SU-DHL-6 (cell line): ENCODE measurements around the gene LRP1B.

Source experiments
- H2AFZ ChIP-seq: fragments of 200-600 bp; sonication (generic); 2 replicates; pipeline ENCODE4 v1.6.1; 2014; ENCODE audit warnings: low read depth, mild to moderate bottlenecking, moderate library complexity, mixed read lengths, antibody characterized with exemption, low read length; ENCODE audit not compliant: severe bottlenecking
- H3F3A ChIP-seq: fragments of 200-600 bp; shearing (Covaris generic); 2 replicates; pipeline ENCODE4 v1.6.0; 2016; ENCODE audit warnings: antibody characterized with exemption, mild to moderate bottlenecking; ENCODE audit not compliant: insufficient read depth
- H3K27ac ChIP-seq: fragments of 200-600 bp; sonication (generic); 2 replicates; pipeline ENCODE4 v1.5.1; 2016; ENCODE audit warnings: low read depth, mild to moderate bottlenecking, low read length, moderate library complexity, mixed read lengths
- H3K27me3 ChIP-seq: fragments of 200-600 bp; sonication (generic), shearing (Covaris generic); 2 replicates; pipeline ENCODE4 v1.6.0; 2014; ENCODE audit warnings: mild to moderate bottlenecking, low read length
- H3K36me3 ChIP-seq: fragments of 200-600 bp; sonication (generic); 2 replicates; pipeline ENCODE4 v1.6.1; 2014; ENCODE audit warnings: mild to moderate bottlenecking, low read length, mixed read lengths
- H3K4me2 ChIP-seq: fragments of 300-600, 200-600 bp; shearing (Covaris generic), sonication (generic); 2 replicates; pipeline ENCODE4 v1.6.0; 2014; ENCODE audit warnings: low read length, low read depth, mild to moderate bottlenecking; ENCODE audit not compliant: poor library complexity, severe bottlenecking
- H3K4me3 ChIP-seq: fragments of 200-600 bp; sonication (generic); 2 replicates; pipeline ENCODE4 v1.5.1; 2014; ENCODE audit warnings: antibody characterized with exemption, low read length, mild to moderate bottlenecking, mixed read lengths; ENCODE audit not compliant: insufficient read depth, poor library complexity, severe bottlenecking
- H3K79me2 ChIP-seq: fragments of 200-600 bp; sonication (generic); 2 replicates; pipeline ENCODE4 v1.6.1; 2014; ENCODE audit warnings: mild to moderate bottlenecking, low read length, moderate library complexity; ENCODE audit not compliant: insufficient read depth
- H3K9ac ChIP-seq: fragments of 200-600 bp; sonication (generic); 2 replicates; pipeline ENCODE4 v1.7.0; 2014; ENCODE audit warnings: mild to moderate bottlenecking, low read length
- H3K9me2 ChIP-seq: fragments of 200-600 bp; sonication (generic); replicated peaks from 2 replicates; pipeline ENCODE4 v1.6.1; 2014; ENCODE audit warnings: low read length; ENCODE audit not compliant: insufficient read depth
- H3K9me3 ChIP-seq: fragments of 200-600 bp; sonication (generic); 2 replicates; pipeline ENCODE4 v1.6.1; 2014; ENCODE audit warnings: low read length, mixed read lengths; ENCODE audit not compliant: insufficient read depth
- H4K20me1 ChIP-seq: fragments of 200-600 bp; sonication (generic); 2 replicates; pipeline ENCODE4 v1.6.1; 2014; ENCODE audit warnings: low read depth, mild to moderate bottlenecking, antibody characterized with exemption, low read length, moderate library complexity, mixed read lengths
- CTCF ChIP-seq: fragments of 200-600 bp; sonication (generic); IDR thresholded peaks from one replicate; pipeline ENCODE4 v1.5.1; 2017; ENCODE audit warnings: antibody characterized with exemption, mild to moderate bottlenecking, low read length, moderate library complexity; ENCODE audit not compliant: insufficient read depth, poor library complexity, severe bottlenecking
- EZH2phosphoT487 ChIP-seq: fragments of 200-600 bp; sonication (generic), shearing (Covaris generic); conservative IDR thresholded peaks from 2 replicates; pipeline ENCODE4 v1.6.1; 2018; ENCODE audit warnings: mild to moderate bottlenecking, antibody characterized with exemption, low read length, moderate library complexity, mixed read lengths

Gene LRP1B

GRCh38 chr2:141778315-141778835, 352.4 kb downstream of the LRP1B start:
- no peaks in the 10 kb centered on the region for H4K20me1 ChIP-seq
- H3K79me2 ChIP-seq = no peaks in the 10 kb centered on the region
- H3K9me2 ChIP-seq = no peaks in the 10 kb centered on the region
- H3K9me3 ChIP-seq = no peaks in the 10 kb centered on the region
- no peak overlapping the region for H3K4me2 ChIP-seq
- no peak overlapping the region for H3K27ac ChIP-seq
- no peak overlapping the region for H3K9ac ChIP-seq
- no peaks in the 10 kb centered on the region for H3F3A ChIP-seq
- no peak overlapping the region for H3K4me3 ChIP-seq
- H3K36me3 ChIP-seq = no peaks in the 10 kb centered on the region
- no peaks in the 10 kb centered on the region for H3K27me3 ChIP-seq
- no peak overlapping the region for H2AFZ ChIP-seq
- TF ChIP-seq EZH2phosphoT487 (no peak), CTCF (no peak)

DNA sequence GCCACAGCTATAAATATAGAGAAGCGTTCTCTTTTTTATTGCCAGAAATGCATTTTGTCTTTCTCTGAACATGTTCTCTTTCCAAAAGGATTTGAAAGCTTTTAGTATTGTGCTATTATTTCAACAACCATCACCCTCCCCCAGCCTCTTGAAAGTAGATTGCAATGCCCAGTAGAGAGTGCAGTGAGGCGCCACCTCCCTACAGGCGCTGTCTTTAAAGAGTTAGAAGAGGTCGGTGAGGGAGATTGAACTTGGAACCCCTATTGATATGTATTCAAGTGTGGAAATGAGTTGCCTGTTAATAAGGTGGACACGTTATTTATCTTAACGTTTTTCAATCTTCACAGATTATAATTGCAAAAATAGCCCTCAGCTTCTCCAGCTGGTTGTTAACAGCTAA, 360.3 kb downstream of the LRP1B start:
- H3K4me3 ChIP-seq = no peak overlapping the region
- H3K36me3 ChIP-seq = no peaks in the 10 kb centered on the region
- H3K9me3 ChIP-seq = no peaks in the 10 kb centered on the region
- no peak overlapping the region for H3K27ac ChIP-seq
- H3K4me2 ChIP-seq = no peak overlapping the region
- TF ChIP-seq CTCF = no peak
- TF ChIP-seq EZH2phosphoT487 = no peak
- H2AFZ ChIP-seq = no peak overlapping the region
- no peaks in the 10 kb centered on the region for H3K79me2 ChIP-seq
- no peaks in the 10 kb centered on the region for H3F3A ChIP-seq
- no peak overlapping the region for H3K9ac ChIP-seq
- no peaks in the 10 kb centered on the region for H3K9me2 ChIP-seq
- no peaks in the 10 kb centered on the region for H4K20me1 ChIP-seq
- H3K27me3 ChIP-seq = no peaks in the 10 kb centered on the region

DNA sequence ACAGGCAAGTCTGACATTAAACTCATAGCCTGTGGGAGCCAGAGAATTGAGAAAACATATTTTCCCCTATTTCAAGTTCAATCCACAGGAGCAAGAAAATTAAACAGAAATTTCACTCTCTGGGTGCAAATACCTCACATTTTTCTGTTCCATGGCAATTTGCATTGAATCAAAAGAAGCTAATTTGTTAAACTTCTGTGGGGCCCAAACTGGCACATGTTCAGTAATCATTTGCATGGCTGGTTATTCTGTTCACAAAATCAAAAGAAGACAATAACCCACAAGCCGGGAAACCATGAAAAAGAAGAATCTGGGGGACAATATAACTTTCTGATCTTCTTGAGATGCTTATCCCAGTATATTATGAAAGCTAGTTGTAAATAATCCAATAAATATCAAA, 363.1 kb downstream of the LRP1B start:
- Histone ChIP-seq H3K9ac (no peak overlapping the region), H3K27ac (no peak overlapping the region), H2AFZ (no peak overlapping the region), H4K20me1 (no peaks in the 10 kb centered on the region), H3K4me2 (no peak overlapping the region), H3K36me3 (no peaks in the 10 kb centered on the region), H3K27me3 (no peaks in the 10 kb centered on the region), H3K9me3 (no peaks in the 10 kb centered on the region), H3K9me2 (no peaks in the 10 kb centered on the region), H3F3A (no peaks in the 10 kb centered on the region), H3K4me3 (no peak overlapping the region), H3K79me2 (no peaks in the 10 kb centered on the region)
- TF ChIP-seq EZH2phosphoT487 = no peak
- TF ChIP-seq CTCF = no peak
